IPS-11a (cell line): ENCODE results near the gene SMIM26.
"Not testable (repeated sequence)": the region's sequence is repeated elsewhere in the genome, so short reads cannot be mapped to it uniquely, and the experiment has no call there.

Experiments
- H3K4me3 ChIP-seq: one replicate; pipeline ENCODE4 v1.5.1; 2013; ENCODE audit warnings: low read depth, low read length, control low read depth

Gene SMIM26

DNA sequence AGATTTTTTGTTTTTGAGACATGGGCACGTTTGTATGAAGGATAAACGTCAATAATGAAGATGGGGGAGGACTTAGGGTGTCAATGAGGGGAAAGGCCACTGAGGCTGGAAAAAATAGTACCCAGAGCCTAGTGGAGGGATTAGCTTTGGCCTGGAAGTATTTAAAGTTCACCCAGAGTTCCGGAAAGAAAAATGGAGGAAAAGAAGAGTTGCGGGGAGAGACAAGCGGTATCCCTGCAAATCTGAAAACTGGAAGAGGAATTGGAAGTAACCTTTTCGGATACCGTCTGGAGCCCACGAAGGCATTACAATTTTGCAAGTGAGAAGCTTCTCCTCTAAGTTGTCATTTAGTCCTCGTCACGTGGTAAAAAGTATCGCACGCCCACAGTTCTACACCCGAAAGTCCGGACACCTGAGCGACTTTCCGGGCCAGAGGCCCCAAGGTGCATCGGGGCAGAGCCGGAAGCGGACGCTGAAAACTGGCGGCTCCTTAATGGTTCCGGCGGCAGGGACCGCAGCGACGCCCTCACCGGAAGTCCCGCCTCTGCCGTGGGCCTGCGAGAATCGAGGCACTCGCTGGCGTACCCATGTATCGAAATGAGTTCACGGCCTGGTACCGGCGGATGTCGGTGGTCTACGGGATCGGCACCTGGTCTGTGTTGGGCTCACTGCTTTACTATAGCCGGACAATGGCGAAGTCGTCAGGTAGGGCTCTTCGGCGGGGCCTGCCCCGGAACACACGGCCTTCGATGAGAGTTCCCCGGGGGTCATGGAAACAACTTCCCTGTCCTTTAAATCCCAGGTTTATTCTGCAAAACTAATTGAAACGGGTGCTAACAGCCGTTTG is at the start of gene SMIM26:
SMIM26 (plus strand) TSS at position 541 of the 847 bp plus-strand sequence; CDS start at position 588, 47 bp downstream.
- peak within 1 kb of the TSS; percentile 96 for H3K4me3 ChIP-seq

GRCh38 chr20:18522066-18522465 is 45.2 kb upstream of the SMIM26 start:
- H3K4me3 ChIP-seq = not testable (repeated sequence)

DNA sequence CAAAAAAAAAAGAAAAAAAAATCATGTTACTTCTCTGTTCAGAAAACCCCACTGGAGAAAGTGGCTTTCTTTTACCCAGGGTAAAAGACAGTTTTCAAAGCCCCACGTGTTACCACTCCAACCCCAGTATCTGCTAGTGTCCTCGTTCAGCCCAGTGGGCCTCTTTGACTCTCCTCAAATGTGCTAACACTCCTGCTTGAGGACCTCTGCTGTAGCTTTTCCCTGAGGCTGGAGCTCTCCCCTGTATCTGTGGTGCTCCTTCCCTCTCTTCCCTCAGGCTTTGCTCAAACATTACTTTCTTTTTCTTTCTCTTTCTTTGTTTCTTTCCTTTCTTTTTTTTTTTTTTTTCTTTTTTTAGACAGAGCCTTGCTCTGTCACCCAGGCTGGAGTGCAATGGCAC is 44.2 kb upstream of the SMIM26 start:
- H3K4me3 ChIP-seq = no peak overlapping the region

DNA sequence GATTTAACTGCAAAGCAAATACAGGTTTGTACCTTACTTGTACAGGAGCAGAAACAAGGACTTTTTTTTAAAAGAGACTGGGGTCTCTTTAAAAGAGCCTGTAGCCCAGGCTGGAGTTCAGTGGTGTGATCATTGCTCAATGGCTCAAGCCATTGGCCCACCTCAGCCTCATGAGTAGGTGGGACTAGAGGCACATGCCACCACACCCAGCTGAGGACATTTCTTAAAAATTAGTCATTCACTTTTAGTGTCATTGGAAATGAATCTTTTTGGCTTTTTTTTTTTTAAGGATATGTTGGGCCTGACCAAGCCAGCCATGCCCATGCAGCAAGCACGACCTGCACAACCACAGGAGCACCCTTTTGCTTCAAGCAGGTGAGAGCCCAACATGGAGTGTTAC is 42.6 kb upstream of the SMIM26 start:
- no peak overlapping the region for H3K4me3 ChIP-seq

DNA sequence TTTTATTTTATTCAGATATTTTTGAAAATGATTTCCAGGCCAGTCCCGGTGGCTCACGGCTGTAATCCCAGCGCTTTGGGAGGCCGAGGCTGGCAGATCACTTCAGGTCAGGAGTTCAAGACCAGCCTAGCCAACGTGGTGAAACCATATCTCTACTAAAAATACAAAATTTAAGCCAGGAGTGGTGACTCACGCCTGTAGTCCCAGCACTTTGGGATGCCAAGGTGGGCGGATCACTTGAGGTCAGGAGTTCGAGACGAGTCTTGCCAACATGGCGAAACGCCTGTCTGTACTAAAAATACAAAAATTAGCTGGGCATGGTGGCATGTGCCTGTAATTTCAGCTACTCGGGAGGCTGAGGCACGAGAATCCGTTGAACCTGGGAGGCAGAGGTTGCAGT is 40.5 kb upstream of the SMIM26 start:
- not testable (repeated sequence) for H3K4me3 ChIP-seq

- no peak overlapping the region for H3K4me3 ChIP-seq
Measured at GRCh38 chr20:18527339-18527738, 39.9 kb upstream of the SMIM26 start.

- H3K4me3 ChIP-seq = no peak overlapping the region
Measured at GRCh38 chr20:18527836-18528235, 39.4 kb upstream of the SMIM26 start.

DNA sequence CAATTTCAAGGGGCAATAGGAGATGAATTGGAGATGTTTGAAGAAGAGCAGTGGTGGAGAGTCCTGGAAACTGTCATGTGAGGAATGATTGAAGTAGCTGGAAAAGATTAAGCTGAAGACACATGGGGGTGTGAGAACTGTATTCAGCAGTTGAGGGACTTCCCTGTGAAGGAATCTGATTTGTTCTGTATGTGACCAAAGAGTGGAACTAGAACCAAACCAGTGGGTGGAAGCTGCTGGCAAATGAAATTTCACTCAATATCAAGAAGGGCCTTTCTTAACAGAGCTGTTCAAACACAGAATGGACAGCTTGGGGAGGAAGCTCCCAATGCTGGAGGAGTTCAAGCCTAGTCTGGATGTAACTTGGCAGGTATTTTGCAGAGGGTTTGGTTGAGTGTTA is 38.2 kb upstream of the SMIM26 start:
- H3K4me3 ChIP-seq = no peak overlapping the region

GRCh38 chr20:18532626-18533025 is 34.6 kb upstream of the SMIM26 start:
- no peak overlapping the region for H3K4me3 ChIP-seq

DNA sequence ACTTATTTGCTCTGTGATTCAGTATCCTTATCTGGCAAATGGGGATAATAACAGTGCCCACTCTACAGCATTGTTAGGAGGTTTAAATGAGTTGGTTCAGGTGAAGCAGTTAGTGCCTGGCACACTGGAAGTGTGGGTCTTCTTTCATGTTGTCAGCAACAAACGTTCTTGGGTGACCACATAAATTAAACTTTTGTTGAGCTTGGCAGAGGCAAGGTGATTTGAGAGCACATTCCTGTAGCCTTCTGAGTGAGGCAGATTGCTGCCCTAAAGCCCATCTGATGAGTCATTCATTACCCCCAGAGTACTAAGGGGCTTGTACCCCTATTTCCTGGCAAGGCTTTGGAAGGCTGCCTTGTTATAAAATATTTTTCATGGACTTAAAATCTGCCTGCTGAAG is 33.7 kb upstream of the SMIM26 start:
- H3K4me3 ChIP-seq = no peak overlapping the region

- H3K4me3 ChIP-seq = no peak overlapping the region
Measured at GRCh38 chr20:18533978-18534644, 33.1 kb upstream of the SMIM26 start.

DNA sequence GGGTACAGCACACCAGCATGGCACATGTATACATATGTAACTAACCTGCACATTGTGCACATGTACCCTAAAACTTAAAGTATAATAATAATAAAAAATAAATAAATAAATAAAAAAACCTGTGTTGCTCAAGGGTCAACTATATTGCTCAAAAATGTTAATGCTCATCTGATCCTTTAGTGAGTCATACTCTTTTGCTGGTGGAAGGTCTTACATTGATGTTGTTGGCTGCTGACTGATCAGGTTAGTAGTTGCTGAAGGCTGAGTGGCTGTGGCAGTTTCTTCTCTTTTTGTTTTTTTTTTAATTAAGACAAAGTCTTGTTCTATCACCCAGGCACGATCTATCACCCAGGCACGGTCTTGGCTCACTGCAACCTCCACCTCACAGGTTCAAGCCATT is 29.6 kb upstream of the SMIM26 start:
- H3K4me3 ChIP-seq = no peak overlapping the region

- no peak overlapping the region for H3K4me3 ChIP-seq
Measured at GRCh38 chr20:18541741-18542140, 25.5 kb upstream of the SMIM26 start.

DNA sequence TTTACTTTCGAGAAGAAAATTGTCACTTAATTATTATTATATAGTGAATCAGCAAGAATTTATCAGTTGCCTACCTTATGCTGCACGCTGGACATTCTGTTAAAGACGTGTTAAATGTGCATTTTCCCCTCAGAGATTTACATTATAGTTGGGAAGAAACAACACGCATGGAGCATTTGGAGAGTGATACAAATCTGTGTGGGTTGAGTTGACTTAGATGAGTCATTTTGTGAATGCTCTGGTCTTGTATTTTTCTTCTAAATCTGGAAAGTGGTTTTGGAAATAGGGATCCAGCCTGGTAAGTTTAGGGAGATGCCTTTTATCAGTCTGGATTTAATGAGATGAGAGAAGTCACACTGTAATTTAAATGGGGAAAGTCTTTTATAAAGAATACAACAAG is 24.0 kb upstream of the SMIM26 start:
- no peak overlapping the region for H3K4me3 ChIP-seq

- H3K4me3 ChIP-seq = no peak overlapping the region
Measured at GRCh38 chr20:18543932-18544331, 23.3 kb upstream of the SMIM26 start.

- no peak overlapping the region for H3K4me3 ChIP-seq
Measured at GRCh38 chr20:18545566-18545965, 21.7 kb upstream of the SMIM26 start.

- H3K4me3 ChIP-seq = no peak overlapping the region
Measured at GRCh38 chr20:18548465-18548864, 18.8 kb upstream of the SMIM26 start.

DNA sequence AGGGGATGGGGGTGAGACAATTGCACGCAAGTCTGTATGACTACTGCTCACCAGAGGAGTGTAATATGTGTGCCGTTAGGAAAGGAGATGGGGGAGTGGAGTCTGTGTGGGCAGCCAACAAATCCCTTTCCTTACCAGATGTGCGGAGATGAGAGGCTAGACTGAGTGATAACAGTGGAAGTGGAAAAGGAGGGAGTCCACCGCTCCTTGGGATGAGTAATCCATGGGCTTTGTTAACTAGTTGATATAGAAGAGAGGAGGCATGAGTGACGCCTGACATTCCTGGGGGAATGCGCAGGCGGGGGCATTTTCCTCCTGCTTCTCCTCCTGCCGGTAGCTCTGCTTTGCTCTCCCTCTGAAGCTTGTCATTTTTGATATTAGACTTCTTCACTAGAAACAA is 13.5 kb upstream of the SMIM26 start:
- H3K4me3 ChIP-seq = no peak overlapping the region

DNA sequence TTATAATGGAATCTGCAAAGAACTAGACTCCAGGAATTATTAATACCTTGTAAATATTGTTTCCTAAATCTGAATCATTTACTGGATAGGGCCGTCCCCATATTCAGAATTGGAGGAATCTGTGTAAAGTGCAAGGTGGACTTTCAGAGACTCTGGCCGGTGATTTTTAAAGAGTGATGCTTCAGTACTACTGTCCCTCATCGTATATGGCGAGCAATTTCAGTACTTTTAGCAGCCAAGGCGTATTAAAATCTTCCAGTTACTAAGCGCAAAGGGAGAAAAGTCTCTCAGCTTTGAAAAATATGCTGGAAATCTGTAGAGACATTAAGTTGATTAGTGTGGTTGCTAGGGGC is 483 bp downstream of the SMIM26 start:
- H3K4me3 ChIP-seq = peak overlapping the region; percentile 96

DNA sequence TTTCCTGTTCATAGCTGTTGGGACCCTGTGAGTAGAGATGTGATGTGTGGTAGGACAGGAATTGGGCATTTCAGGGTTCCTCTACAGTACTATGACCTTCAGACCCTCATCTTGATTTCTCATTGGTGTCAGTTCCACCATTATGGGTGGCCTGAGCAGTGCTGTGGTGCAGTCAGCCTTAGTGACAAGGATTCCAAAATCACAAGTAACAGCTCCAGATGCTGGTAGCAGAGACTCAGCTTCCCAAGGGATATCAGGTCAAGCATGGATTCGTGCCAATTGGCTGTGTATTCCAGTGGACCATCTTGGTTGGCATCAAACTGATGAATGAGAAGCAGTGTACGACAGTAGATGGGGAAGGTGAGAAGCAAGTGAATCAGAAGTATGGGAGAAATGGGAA is 3.8 kb downstream of the SMIM26 start:
- H3K4me3 ChIP-seq = no peak overlapping the region

DNA sequence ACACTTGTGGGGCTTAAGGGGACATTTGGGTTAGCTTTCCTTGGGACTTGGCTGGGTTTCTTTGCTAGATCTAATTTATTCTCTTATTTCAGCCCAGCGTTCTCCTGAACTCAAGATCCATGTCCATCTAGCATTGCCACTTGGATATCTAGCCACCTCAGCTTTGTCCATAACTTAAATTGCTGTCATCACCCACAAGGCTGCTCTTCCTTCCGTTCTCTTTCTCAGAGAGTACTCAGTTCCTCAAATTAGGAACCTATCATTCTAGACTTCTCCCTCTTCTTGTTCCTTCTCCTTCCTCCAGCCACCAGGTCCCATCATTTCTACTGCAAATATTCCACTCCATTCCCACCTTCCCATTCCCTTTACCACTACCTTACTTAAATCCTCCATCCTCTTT is 4.3 kb downstream of the SMIM26 start:
- H3K4me3 ChIP-seq = no peak overlapping the region

GRCh38 chr20:18577942-18578341 is 10.7 kb downstream of the SMIM26 start:
- H3K4me3 ChIP-seq = no peak overlapping the region

GRCh38 chr20:18578581-18578980 is 11.3 kb downstream of the SMIM26 start:
- no peak overlapping the region for H3K4me3 ChIP-seq
